Loucy (cell line): ENCODE measurements around the gene PIK3CG.

ENCODE experiments used
- H2AFZ ChIP-seq: fragments of 200-600 bp; sonication (generic); 2 replicates; pipeline ENCODE4 v1.6.0; 2016; ENCODE audit warnings: antibody characterized with exemption, mild to moderate bottlenecking, low read length, moderate library complexity
- H3F3A ChIP-seq: fragments of 200-600 bp; 2 replicates; pipeline ENCODE4 v1.6.0; 2016; ENCODE audit warnings: antibody characterized with exemption, low read depth, mild to moderate bottlenecking
- H3K27me3 ChIP-seq: fragments of 200-600 bp; sonication (generic); 2 replicates; pipeline ENCODE4 v1.6.1; 2014; ENCODE audit warnings: low read length, mild to moderate bottlenecking; ENCODE audit not compliant: insufficient read depth, poor library complexity, severe bottlenecking
- H3K36me3 ChIP-seq: fragments of 200-600 bp; sonication (generic); 2 replicates; pipeline ENCODE4 v1.6.1; 2016; ENCODE audit warnings: low read length; ENCODE audit not compliant: insufficient read depth
- H3K4me1 ChIP-seq: fragments of 200-600 bp; sonication (generic); 2 replicates; pipeline ENCODE4 v1.5.1; 2014; ENCODE audit warnings: low read length, mild to moderate bottlenecking; ENCODE audit not compliant: insufficient read depth, poor library complexity, severe bottlenecking
- H3K4me2 ChIP-seq: fragments of 200-600 bp; sonication (generic); 2 replicates; pipeline ENCODE4 v1.6.0; 2014; ENCODE audit warnings: antibody characterized with exemption, low read length, low read depth, mild to moderate bottlenecking; ENCODE audit not compliant: poor library complexity, severe bottlenecking
- H3K4me3 ChIP-seq: fragments of 200-600 bp; sonication (generic); 2 replicates; pipeline ENCODE4 v1.5.1; 2014; ENCODE audit warnings: low read length, mild to moderate bottlenecking, mixed read lengths; ENCODE audit not compliant: poor library complexity, severe bottlenecking
- H3K79me2 ChIP-seq: fragments of 200-600 bp; sonication (generic); 2 replicates; pipeline ENCODE4 v1.6.1; 2014; ENCODE audit warnings: low read length; ENCODE audit not compliant: insufficient read depth
- H3K9ac ChIP-seq: fragments of 200-600 bp; sonication (generic); 2 replicates; pipeline ENCODE4 v1.6.0; 2014; ENCODE audit warnings: mild to moderate bottlenecking, low read depth, low read length, moderate library complexity; ENCODE audit not compliant: poor library complexity, severe bottlenecking
- H3K9me2 ChIP-seq: fragments of 200-600 bp; sonication (generic); replicated peaks from 2 replicates; pipeline ENCODE4 v1.6.1; 2016; ENCODE audit warnings: low read depth, low read length, mixed read lengths
- H3K9me3 ChIP-seq: fragments of 200-600 bp; sonication (generic); 2 replicates; pipeline ENCODE4 v1.6.1; 2014; ENCODE audit warnings: mild to moderate bottlenecking, antibody characterized with exemption, low read length, low read depth; ENCODE audit not compliant: insufficient read depth
- H4K20me1 ChIP-seq: fragments of 200-600 bp; sonication (generic); 2 replicates; pipeline ENCODE4 v1.6.0; 2014; ENCODE audit warnings: antibody characterized with exemption, low read length, mild to moderate bottlenecking; ENCODE audit not compliant: insufficient read depth, poor library complexity, severe bottlenecking
- CTCF ChIP-seq: fragments of 200-600 bp; sonication (generic); conservative IDR thresholded peaks from 2 replicates; pipeline ENCODE4 v1.5.1; 2014; ENCODE audit warnings: mild to moderate bottlenecking, antibody characterized with exemption, low read length
- EZH2phosphoT487 ChIP-seq: fragments of 200-600 bp; IDR thresholded peaks from 2 replicates; pipeline ENCODE4 v1.6.1; 2018; ENCODE audit warnings: antibody characterized with exemption, mild to moderate bottlenecking, moderate library complexity, borderline replicate concordance

Gene PIK3CG

DNA sequence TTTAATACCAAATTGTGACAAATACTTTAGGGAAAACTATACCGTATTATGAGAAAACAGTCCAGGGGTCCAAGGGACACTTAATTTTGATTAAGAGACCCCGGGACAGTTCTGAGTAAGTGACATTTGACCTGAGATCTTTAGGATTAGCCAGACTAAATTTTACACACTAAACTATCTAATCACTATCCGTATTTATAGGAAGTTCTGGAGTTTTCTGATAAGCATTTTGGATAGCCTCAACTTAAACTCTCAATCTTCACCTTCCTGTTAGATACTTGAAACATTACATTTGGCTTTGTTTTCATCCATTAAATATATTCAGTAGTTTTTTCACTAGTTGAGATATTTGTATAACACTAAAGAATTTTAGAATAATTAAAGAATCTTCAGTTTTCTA, 5.4 kb downstream of the PIK3CG start:
- peaks cover 4% of the 10 kb centered on the region; the same call in 1 of the 2 replicates for H3K9me3 ChIP-seq
- no peak overlapping the region for H2AFZ ChIP-seq
- H3K4me2 ChIP-seq, result peak overlapping the region; percentile 89
- peak overlapping the region; percentile 65 for H3K9ac ChIP-seq
- peaks cover 42% of the 10 kb centered on the region for H3K36me3 ChIP-seq
- H3K4me3 ChIP-seq, result peak overlapping the region; percentile 73
- peaks cover 96% of the 10 kb centered on the region for H3K79me2 ChIP-seq
- H3F3A ChIP-seq, result no peaks in the 10 kb centered on the region
- TF ChIP-seq CTCF (no peak), EZH2phosphoT487 (no peak)
- no peaks in the 10 kb centered on the region for H3K27me3 ChIP-seq
- H3K9me2 ChIP-seq, result no peaks in the 10 kb centered on the region
- peaks cover 42% of the 10 kb centered on the region for H4K20me1 ChIP-seq
- peaks cover 72% of the 10 kb centered on the region for H3K4me1 ChIP-seq

GRCh38 chr7:106870983-106871410, 5.9 kb downstream of the PIK3CG start:
- H3K36me3 ChIP-seq, result peaks cover 44% of the 10 kb centered on the region
- no peaks in the 10 kb centered on the region for H3K9me2 ChIP-seq
- H3K4me1 ChIP-seq, result peaks cover 69% of the 10 kb centered on the region
- H3K9ac ChIP-seq, result peak overlapping the region; percentile 65
- peaks cover 6% of the 10 kb centered on the region; the same call in 1 of the 2 replicates for H3K9me3 ChIP-seq
- no peak overlapping the region for H2AFZ ChIP-seq
- no peaks in the 10 kb centered on the region for H3K27me3 ChIP-seq
- H3F3A ChIP-seq, result no peaks in the 10 kb centered on the region
- peak overlapping the region; percentile 89 for H3K4me2 ChIP-seq
- peak overlapping the region; percentile 73 for H3K4me3 ChIP-seq
- TF ChIP-seq EZH2phosphoT487 (no peak), CTCF (no peak)
- peaks cover 93% of the 10 kb centered on the region for H3K79me2 ChIP-seq
- peaks cover 42% of the 10 kb centered on the region for H4K20me1 ChIP-seq

DNA sequence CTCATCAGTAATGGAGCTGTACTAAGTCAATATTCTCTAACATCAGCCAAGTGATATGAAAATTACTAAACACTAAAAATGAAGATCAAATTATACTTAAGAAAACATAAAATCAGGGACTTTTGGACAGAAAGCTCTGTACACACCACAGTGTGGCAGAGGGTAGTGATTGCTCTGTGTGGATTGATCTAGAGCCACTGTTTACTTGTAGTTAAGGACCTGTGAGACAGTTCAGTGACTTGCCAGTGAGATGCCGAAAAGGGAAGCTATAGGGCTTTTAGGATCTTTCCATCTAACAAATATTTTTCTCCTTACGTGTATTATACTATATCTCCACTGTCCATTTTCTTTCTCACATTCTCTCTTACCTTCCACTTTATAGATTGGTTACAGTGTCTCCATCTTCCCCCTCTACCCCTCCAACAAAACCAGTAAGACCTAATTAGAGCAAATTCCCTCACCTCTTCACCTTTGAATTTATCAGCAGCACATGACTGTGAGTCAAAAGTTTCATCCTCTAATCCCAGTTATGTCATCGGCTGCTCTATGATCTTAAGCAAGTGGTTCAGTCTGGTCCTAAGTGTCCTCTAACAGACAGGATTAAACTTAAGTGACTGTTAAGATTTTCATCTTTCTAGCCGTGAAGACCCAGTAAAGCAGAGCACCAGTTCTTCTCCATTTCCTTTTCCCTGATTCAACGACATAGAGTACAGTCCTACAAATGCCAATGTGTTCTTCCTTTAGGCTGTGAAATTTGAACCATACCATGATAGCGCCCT, 6.9 kb downstream of the PIK3CG start:
- Histone ChIP-seq H3K4me1 (peaks cover 62% of the 10 kb centered on the region), H3K9ac (peak overlapping the region; percentile 65), H4K20me1 (peaks cover 44% of the 10 kb centered on the region), H3K9me3 (peaks cover 6% of the 10 kb centered on the region; the same call in 1 of the 2 replicates), H2AFZ (no peak overlapping the region), H3K27me3 (no peaks in the 10 kb centered on the region), H3K4me2 (peak overlapping the region; percentile 89), H3F3A (no peaks in the 10 kb centered on the region), H3K9me2 (no peaks in the 10 kb centered on the region), H3K36me3 (peaks cover 48% of the 10 kb centered on the region), H3K4me3 (peak overlapping the region; percentile 73), H3K79me2 (peaks cover 88% of the 10 kb centered on the region)
- TF ChIP-seq EZH2phosphoT487 (no peak), CTCF (no peak)
